SK-N-SH treated with all-trans-retinoic acid at 6 μM for 48 hours (cell line): ENCODE data around the gene ITPR2.

Source experiments
- TOX ChIP-seq: fragments of 250-450 bp; sonication (Bioruptor Pico); IDR thresholded peaks from 2 replicates; pipeline ENCODE4 v1.8.0; 2021; ENCODE audit warnings: mild to moderate bottlenecking, moderate library complexity, borderline replicate concordance
- ZFP3 ChIP-seq: fragments of 250-450 bp; sonication (Bioruptor Pico); IDR thresholded peaks from 2 replicates; pipeline ENCODE4 v1.5.0; 2020; ENCODE audit warnings: mild to moderate bottlenecking, moderate library complexity
- TF ChIP-seq, protein P1 (sequence below): fragments of 250-450 bp; sonication (Bioruptor Pico); IDR thresholded peaks from 2 replicates; pipeline ENCODE4 v1.5.1; 2020; ENCODE audit warnings: low read depth, mild to moderate bottlenecking, moderate library complexity
- TF ChIP-seq, protein P2 (sequence below): fragments of 250-450 bp; sonication (Bioruptor Pico); IDR thresholded peaks from 2 replicates; pipeline ENCODE4 v1.5.1; 2021; ENCODE audit warnings: mild to moderate bottlenecking, moderate library complexity
- TF ChIP-seq, protein P3 (sequence below): fragments of 250-450 bp; sonication (Bioruptor Pico); IDR thresholded peaks from 2 replicates; pipeline ENCODE4 v1.8.0; 2020; ENCODE audit warnings: mild to moderate bottlenecking, moderate library complexity, borderline replicate concordance

DNA sequence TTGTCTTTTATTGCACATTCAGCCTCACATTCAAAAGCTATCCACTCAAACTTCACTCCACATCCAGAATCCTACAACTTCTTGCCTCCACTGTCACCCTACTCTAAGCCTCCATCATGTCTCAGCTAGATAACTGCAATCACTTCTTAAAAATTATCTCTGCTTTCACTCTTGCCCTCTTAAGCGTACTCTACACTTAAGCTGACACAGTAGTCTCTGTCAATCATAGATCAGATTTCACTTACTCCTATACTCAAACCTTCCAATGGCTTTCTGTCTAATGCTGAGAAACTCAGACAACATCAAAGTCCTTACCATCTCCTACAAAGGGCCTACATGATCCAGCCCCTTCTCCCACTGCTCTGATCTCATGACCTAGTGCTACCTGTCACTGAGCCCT is 304.1 kb downstream of the ITPR2 start:
- TF ChIP-seq, protein P1, sequence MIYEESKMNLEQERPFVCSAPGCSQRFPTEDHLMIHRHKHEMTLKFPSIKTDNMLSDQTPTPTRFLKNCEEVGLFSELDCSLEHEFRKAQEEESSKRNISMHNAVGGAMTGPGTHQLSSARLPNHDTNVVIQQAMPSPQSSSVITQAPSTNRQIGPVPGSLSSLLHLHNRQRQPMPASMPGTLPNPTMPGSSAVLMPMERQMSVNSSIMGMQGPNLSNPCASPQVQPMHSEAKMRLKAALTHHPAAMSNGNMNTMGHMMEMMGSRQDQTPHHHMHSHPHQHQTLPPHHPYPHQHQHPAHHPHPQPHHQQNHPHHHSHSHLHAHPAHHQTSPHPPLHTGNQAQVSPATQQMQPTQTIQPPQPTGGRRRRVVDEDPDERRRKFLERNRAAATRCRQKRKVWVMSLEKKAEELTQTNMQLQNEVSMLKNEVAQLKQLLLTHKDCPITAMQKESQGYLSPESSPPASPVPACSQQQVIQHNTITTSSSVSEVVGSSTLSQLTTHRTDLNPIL (CRISPR knock-in tag), result no peak
- no peak for TF ChIP-seq TOX (CRISPR knock-in tag)
- TF ChIP-seq ZFP3 (CRISPR knock-in tag), result no peak
- TF ChIP-seq, protein P2, sequence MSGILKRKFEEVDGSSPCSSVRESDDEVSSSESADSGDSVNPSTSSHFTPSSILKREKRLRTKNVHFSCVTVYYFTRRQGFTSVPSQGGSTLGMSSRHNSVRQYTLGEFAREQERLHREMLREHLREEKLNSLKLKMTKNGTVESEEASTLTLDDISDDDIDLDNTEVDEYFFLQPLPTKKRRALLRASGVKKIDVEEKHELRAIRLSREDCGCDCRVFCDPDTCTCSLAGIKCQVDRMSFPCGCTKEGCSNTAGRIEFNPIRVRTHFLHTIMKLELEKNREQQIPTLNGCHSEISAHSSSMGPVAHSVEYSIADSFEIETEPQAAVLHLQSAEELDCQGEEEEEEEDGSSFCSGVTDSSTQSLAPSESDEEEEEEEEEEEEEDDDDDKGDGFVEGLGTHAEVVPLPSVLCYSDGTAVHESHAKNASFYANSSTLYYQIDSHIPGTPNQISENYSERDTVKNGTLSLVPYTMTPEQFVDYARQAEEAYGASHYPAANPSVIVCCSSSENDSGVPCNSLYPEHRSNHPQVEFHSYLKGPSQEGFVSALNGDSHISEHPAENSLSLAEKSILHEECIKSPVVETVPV, result no peak
- TF ChIP-seq, protein P3, sequence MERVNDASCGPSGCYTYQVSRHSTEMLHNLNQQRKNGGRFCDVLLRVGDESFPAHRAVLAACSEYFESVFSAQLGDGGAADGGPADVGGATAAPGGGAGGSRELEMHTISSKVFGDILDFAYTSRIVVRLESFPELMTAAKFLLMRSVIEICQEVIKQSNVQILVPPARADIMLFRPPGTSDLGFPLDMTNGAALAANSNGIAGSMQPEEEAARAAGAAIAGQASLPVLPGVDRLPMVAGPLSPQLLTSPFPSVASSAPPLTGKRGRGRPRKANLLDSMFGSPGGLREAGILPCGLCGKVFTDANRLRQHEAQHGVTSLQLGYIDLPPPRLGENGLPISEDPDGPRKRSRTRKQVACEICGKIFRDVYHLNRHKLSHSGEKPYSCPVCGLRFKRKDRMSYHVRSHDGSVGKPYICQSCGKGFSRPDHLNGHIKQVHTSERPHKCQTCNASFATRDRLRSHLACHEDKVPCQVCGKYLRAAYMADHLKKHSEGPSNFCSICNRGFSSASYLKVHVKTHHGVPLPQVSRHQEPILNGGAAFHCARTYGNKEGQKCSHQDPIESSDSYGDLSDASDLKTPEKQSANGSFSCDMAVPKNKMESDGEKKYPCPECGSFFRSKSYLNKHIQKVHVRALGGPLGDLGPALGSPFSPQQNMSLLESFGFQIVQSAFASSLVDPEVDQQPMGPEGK (CRISPR knock-in tag), result no peak
